Testis (tissue), 3 donors: Measurements from ENCODE around the gene HBS1L. TPM values are rescaled to one million over a fixed set of nuclear protein-coding genes. Genes with fewer than 3 reads are reported as not detected.

Experiments used
- DNase-seq: peaks from one replicate; pipeline ENCODE4 v3.0.0-alpha.2; 2019
- H3K27ac ChIP-seq, 2 donors: fragments of 200-600 bp; sonication (generic); one replicate each; pipeline ENCODE4 v1.5.1; 2019
- H3K27me3 ChIP-seq: fragments of 200-600 bp; sonication (generic); one replicate; pipeline ENCODE4 v1.5.1; 2019
- H3K36me3 ChIP-seq: fragments of 200-600 bp; sonication (generic); one replicate; pipeline ENCODE4 v1.5.1; 2017; ENCODE audit warnings: low read depth; ENCODE audit errors: missing control alignments
- H3K4me1 ChIP-seq: fragments of 200-600 bp; sonication (generic); one replicate; pipeline ENCODE4 v1.5.1; 2019
- H3K4me3 ChIP-seq, 2 donors: fragments of 200-600 bp; sonication (generic); one replicate each; pipeline ENCODE4 v1.5.1; 2017 to 2019
- H3K9me3 ChIP-seq: fragments of 200-600 bp; sonication (generic); one replicate; pipeline ENCODE4 v1.5.1; 2017
- POLR2A ChIP-seq: fragments of 450-650 bp; IDR thresholded peaks from one replicate; pipeline ENCODE4 v1.6.1; 2017; ENCODE audit warnings: antibody characterized with exemption, mild to moderate bottlenecking, moderate library complexity
- WGBS, 2 donors: methylation state at CpG; one replicate each; pipeline ENCODE4 v1.1.5; 2018; 5-methylcytosine and 5-hydroxymethylcytosine counted together
- intact Hi-C: fragments of 100-400 bp; cut with DNase I; formaldehyde crosslinking; loops from one replicate; pipeline ENCODE4 v1.15.1; 2023; ENCODE audit warnings: low total_unique reads
- polyA plus RNA-seq: library from polyadenylated mRNA; stranded (reverse); fragments of 350-450 nt; fragmentation: Illumina TruSeq; extraction: RNeasy Lipid Tissue Mini Kit (QIAGEN cat#74804); gene quantifications from one replicate; pipeline ENCODE4 v1.2.3, GENCODE V29; 2014; ENCODE audit warnings: low read depth, low replicate concordance; ENCODE audit not compliant: insufficient read depth
- total RNA-seq, 2 donors: library from RNA; depleted of rRNA; stranded (reverse); fragments of >200 nt; gene quantifications; one replicate each; pipeline ENCODE4 v1.2.3, GENCODE V29; 2016
- TF ChIP-seq, protein P1 (sequence below), 3 experiments: fragments of 450-650 bp in 2 of 3; fragments of 200-600 bp in 1 of 3; sonication (generic) in 1 of 3; IDR thresholded peaks; one replicate each; pipeline ENCODE4 v1.5.1; 2016 to 2019; ENCODE audit warnings: antibody characterized with exemption in 3 of 3, mild to moderate bottlenecking in 2 of 3, moderate library complexity in 1 of 3

Gene HBS1L
- total and polyA plus RNA-seq, 3 donors from 2014 or later, result 41.1 to 54.9 (median 51.8) TPM

- H3K9me3 ChIP-seq, result no peaks in the 10 kb centered on the region
- TF ChIP-seq POLR2A, result no peak
- TF ChIP-seq, protein P1, sequence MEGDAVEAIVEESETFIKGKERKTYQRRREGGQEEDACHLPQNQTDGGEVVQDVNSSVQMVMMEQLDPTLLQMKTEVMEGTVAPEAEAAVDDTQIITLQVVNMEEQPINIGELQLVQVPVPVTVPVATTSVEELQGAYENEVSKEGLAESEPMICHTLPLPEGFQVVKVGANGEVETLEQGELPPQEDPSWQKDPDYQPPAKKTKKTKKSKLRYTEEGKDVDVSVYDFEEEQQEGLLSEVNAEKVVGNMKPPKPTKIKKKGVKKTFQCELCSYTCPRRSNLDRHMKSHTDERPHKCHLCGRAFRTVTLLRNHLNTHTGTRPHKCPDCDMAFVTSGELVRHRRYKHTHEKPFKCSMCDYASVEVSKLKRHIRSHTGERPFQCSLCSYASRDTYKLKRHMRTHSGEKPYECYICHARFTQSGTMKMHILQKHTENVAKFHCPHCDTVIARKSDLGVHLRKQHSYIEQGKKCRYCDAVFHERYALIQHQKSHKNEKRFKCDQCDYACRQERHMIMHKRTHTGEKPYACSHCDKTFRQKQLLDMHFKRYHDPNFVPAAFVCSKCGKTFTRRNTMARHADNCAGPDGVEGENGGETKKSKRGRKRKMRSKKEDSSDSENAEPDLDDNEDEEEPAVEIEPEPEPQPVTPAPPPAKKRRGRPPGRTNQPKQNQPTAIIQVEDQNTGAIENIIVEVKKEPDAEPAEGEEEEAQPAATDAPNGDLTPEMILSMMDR (IDR thresholded peaks at IDR 0.05), result no peak
- intact Hi-C loops, result no loop called here
- H3K27ac ChIP-seq, result no peak overlapping the region
- no peak for DNase-seq
- H3K36me3 ChIP-seq, result no peaks in the 10 kb centered on the region
- H3K4me3 ChIP-seq, result no peak overlapping the region
- WGBS, 2 donors, result 68 to 76% methylated on average over 5 of the region's 5 CpGs
- H3K4me1 ChIP-seq, result no peaks in the 10 kb centered on the region
- H3K27me3 ChIP-seq, result no peaks in the 10 kb centered on the region
Measured at GRCh38 chr6:135030532-135031178, 24.0 kb downstream of the HBS1L start.

DNA sequence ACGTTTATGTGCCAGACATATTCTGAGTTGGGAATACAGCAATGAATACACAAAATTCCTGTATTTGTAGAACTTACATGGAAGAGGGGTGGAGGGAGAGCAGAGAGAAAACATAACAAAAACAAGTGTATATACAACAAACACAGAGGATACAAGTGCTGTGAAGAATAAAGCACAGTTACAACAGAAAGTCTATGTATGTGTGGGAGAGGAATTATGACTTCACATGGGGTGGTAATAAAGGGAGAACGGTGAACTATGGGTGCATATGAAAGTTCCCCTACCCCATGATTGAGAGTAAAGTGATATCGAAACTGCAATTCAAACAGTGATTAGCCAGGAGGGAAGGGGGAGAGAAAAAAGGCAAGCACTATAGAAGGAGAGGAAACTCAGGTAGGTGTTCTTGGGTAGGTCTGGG, 24.6 kb downstream of the HBS1L start:
- WGBS, 2 donors, result 80 to 89% methylated on average over 3 of the region's 3 CpGs

GRCh38 chr6:135025775-135026174, 28.8 kb downstream of the HBS1L start:
- 78 to 82% methylated on average over 2 of the region's 2 CpGs for WGBS, 2 donors
- H3K36me3 ChIP-seq, result no peaks in the 10 kb centered on the region
- H3K27ac ChIP-seq, result no peak overlapping the region
- DNase-seq, result no peak
- no peaks in the 10 kb centered on the region for H3K4me1 ChIP-seq
- H3K9me3 ChIP-seq, result no peaks in the 10 kb centered on the region
- no peak overlapping the region for H3K4me3 ChIP-seq
- intact Hi-C loops, result no loop called here
- TF ChIP-seq, protein P1 (IDR thresholded peaks at IDR 0.05), result no peak
- TF ChIP-seq POLR2A, result no peak
- no peaks in the 10 kb centered on the region for H3K27me3 ChIP-seq

More for the DNA sequence above, 24.6 kb downstream of the HBS1L start:
- Histone ChIP-seq H3K9me3 (no peaks in the 10 kb centered on the region), H3K4me3 (no peak overlapping the region), H3K27me3 (no peaks in the 10 kb centered on the region), H3K27ac (no peak overlapping the region), H3K4me1 (no peaks in the 10 kb centered on the region), H3K36me3 (no peaks in the 10 kb centered on the region)
- no peak for DNase-seq
- no peak for TF ChIP-seq POLR2A
- TF ChIP-seq, protein P1 (IDR thresholded peaks at IDR 0.05), result no peak
- intact Hi-C loops, result no loop called here

GRCh38 chr6:135025175-135025574, 29.4 kb downstream of the HBS1L start:
- no peaks in the 10 kb centered on the region for H3K36me3 ChIP-seq
- no peaks in the 10 kb centered on the region for H3K4me1 ChIP-seq
- intact Hi-C loops, result no loop called here
- H3K4me3 ChIP-seq, result no peak overlapping the region
- no peak for TF ChIP-seq POLR2A
- TF ChIP-seq, protein P1 (IDR thresholded peaks at IDR 0.05), result no peak
- DNase-seq, result no peak
- H3K27me3 ChIP-seq, result no peaks in the 10 kb centered on the region
- no peaks in the 10 kb centered on the region for H3K9me3 ChIP-seq
- 70 to 85% methylated on average over 2 of the region's 2 CpGs for WGBS, 2 donors
- no peak overlapping the region for H3K27ac ChIP-seq
